Mesenchymal stem cell (in vitro differentiated cells and primary cell): ENCODE data around the gene EMP1.

ENCODE experiments used
- DNase-seq: peaks from one replicate; pipeline ENCODE4 v3.0.0-alpha.2; 2013
- H2AFZ ChIP-seq: one replicate; pipeline ENCODE4 v1.6.1; 2013; ENCODE audit warnings: low read depth, mild to moderate bottlenecking, control low read depth, inconsistent platforms, low read length, moderate library complexity
- H2AK5ac ChIP-seq: 2 replicates; pipeline ENCODE4 v1.6.1; 2013; ENCODE audit warnings: low read length, moderate library complexity, mild to moderate bottlenecking, inconsistent platforms; ENCODE audit not compliant: severe bottlenecking
- H2BK120ac ChIP-seq: one replicate; pipeline ENCODE4 v1.6.1; 2013; ENCODE audit warnings: low read depth, mild to moderate bottlenecking, inconsistent platforms, low read length, moderate library complexity
- H2BK12ac ChIP-seq, 2 experiments: one replicate each; pipeline ENCODE4 v1.6.1; 2013; ENCODE audit warnings: inconsistent platforms in 2 of 2, low read length in 2 of 2, mild to moderate bottlenecking in 2 of 2, moderate library complexity in 2 of 2, control low read depth in 1 of 2
- H2BK15ac ChIP-seq: one replicate; pipeline ENCODE4 v1.6.1; 2013; ENCODE audit warnings: mild to moderate bottlenecking, low read depth, inconsistent platforms; ENCODE audit not compliant: poor library complexity, severe bottlenecking
- H2BK5ac ChIP-seq: 2 replicates; pipeline ENCODE4 v1.6.1; 2013; ENCODE audit warnings: low read depth, mild to moderate bottlenecking, low read length, control low read depth, inconsistent platforms; ENCODE audit not compliant: poor library complexity, severe bottlenecking
- H3K14ac ChIP-seq, 2 experiments: one replicate each; pipeline ENCODE4 v1.6.1; 2013; ENCODE audit warnings: inconsistent platforms in 2 of 2, low read length in 2 of 2, control low read depth in 1 of 2, mild to moderate bottlenecking in 1 of 2, moderate library complexity in 1 of 2
- H3K18ac ChIP-seq, 2 experiments: one replicate each; pipeline ENCODE4 v1.6.1; 2013; ENCODE audit warnings: inconsistent platforms in 2 of 2, low read length in 2 of 2, control low read depth in 1 of 2, low read depth in 1 of 2, mild to moderate bottlenecking in 1 of 2
- H3K23ac ChIP-seq, 2 experiments: one replicate each; pipeline ENCODE4 v1.6.1; 2013; ENCODE audit warnings: inconsistent platforms in 2 of 2, low read length in 2 of 2, mild to moderate bottlenecking in 2 of 2, moderate library complexity in 2 of 2, control low read depth in 1 of 2
- H3K27ac ChIP-seq: 2 replicates; pipeline ENCODE4 v1.5.1; 2013; ENCODE audit warnings: mild to moderate bottlenecking, moderate library complexity, low read length, control low read depth, inconsistent platforms; ENCODE audit not compliant: poor library complexity, severe bottlenecking
- H3K27me3 ChIP-seq, 2 experiments: 2 replicates each; pipeline versions ENCODE4 v1.6.1 to v1.7.0; 2013; ENCODE audit warnings: low read length in 2 of 2, mild to moderate bottlenecking in 2 of 2, moderate library complexity in 2 of 2, control low read depth in 1 of 2, inconsistent platforms in 1 of 2; ENCODE audit not compliant: control insufficient read depth in 1 of 2, insufficient read depth in 1 of 2
- H3K36me3 ChIP-seq, 2 experiments: 2 replicates each; pipeline versions ENCODE4 v1.6.1 to v1.7.0; 2013; ENCODE audit warnings: low read length in 2 of 2, control low read depth in 1 of 2, inconsistent platforms in 1 of 2, low read depth in 1 of 2, mild to moderate bottlenecking in 1 of 2; ENCODE audit not compliant: insufficient read depth in 2 of 2, control insufficient read depth in 1 of 2
- H3K4ac ChIP-seq, 2 experiments: one replicate each; pipeline ENCODE4 v1.6.1; 2013; ENCODE audit warnings: inconsistent platforms in 2 of 2, low read length in 2 of 2, mild to moderate bottlenecking in 2 of 2, moderate library complexity in 2 of 2, control low read depth in 1 of 2, low read depth in 1 of 2
- H3K4me1 ChIP-seq: 2 replicates; pipeline ENCODE4 v1.6.1; 2013; ENCODE audit warnings: low read depth, low read length, control low read depth; ENCODE audit not compliant: control insufficient read depth, insufficient read depth
- H3K4me2 ChIP-seq: 2 replicates; pipeline ENCODE4 v1.6.1; 2013; ENCODE audit warnings: low read length, mild to moderate bottlenecking, inconsistent platforms; ENCODE audit not compliant: poor library complexity, severe bottlenecking
- H3K4me3 ChIP-seq, 2 experiments: 2 replicates each; pipeline versions ENCODE4 v1.5.1 to v1.7.0; 2013; ENCODE audit warnings: low read length in 2 of 2, mild to moderate bottlenecking in 2 of 2, control low read depth in 1 of 2, low read depth in 1 of 2; ENCODE audit not compliant: insufficient read depth in 1 of 2
- H3K79me1 ChIP-seq: replicated peaks from 2 replicates; pipeline ENCODE4 v1.6.1; 2013; ENCODE audit warnings: mild to moderate bottlenecking, control low read depth, low read length, inconsistent platforms; ENCODE audit not compliant: poor library complexity, severe bottlenecking
- H3K9ac ChIP-seq: 2 replicates; pipeline ENCODE4 v1.7.0; 2013; ENCODE audit warnings: mild to moderate bottlenecking, low read length, moderate library complexity
- H3K9me3 ChIP-seq: 2 replicates; pipeline ENCODE4 v1.7.0; 2013; ENCODE audit warnings: mild to moderate bottlenecking, low read length; ENCODE audit not compliant: control insufficient read depth
- H4K8ac ChIP-seq: one replicate; pipeline ENCODE4 v1.6.1; 2013; ENCODE audit warnings: inconsistent platforms, mild to moderate bottlenecking, low read length, moderate library complexity
- H4K91ac ChIP-seq: one replicate; pipeline ENCODE4 v1.6.1; 2013; ENCODE audit warnings: mild to moderate bottlenecking, low read length, inconsistent platforms
- WGBS: methylation state at CpG from one replicate; pipeline ENCODE4 v1.1.7; 2013; ENCODE audit warnings: mixed read lengths; 5-methylcytosine and 5-hydroxymethylcytosine counted together

The EMP1 gene

GRCh38 chr12:13220838-13221237 is 24.3 kb downstream of the EMP1 start:
- Histone ChIP-seq H3K4me1 (peaks cover 3% of the 10 kb centered on the region), H3K79me1 (no peaks in the 10 kb centered on the region), H3K36me3 (peaks cover 0 to 39% of the 10 kb centered on the region in 2 experiments), H3K9ac (no peak overlapping the region), H3K23ac (no peak overlapping the region), H3K4me3 (no peak overlapping the region), H2BK12ac (no peak overlapping the region), H3K4me2 (no peak overlapping the region), H4K8ac (no peak overlapping the region), H2AFZ (no peak overlapping the region), H3K18ac (no peak overlapping the region), H3K27ac (no peak overlapping the region), H2BK15ac (no peak overlapping the region), H3K4ac (no peak overlapping the region), H4K91ac (no peak overlapping the region), H3K9me3 (no peaks in the 10 kb centered on the region), H3K27me3 (no peaks in the 10 kb centered on the region), H2AK5ac (no peak overlapping the region), H2BK5ac (no peak overlapping the region), H3K14ac (no peak overlapping the region), H2BK120ac (no peak overlapping the region)
- DNase-seq: no peak
- 87% methylated on average over 3 of the region's 3 CpGs for WGBS

GRCh38 chr12:13222076-13222475 is 25.6 kb downstream of the EMP1 start:
- Histone ChIP-seq H3K9me3 (no peaks in the 10 kb centered on the region), H4K91ac (no peak overlapping the region), H3K36me3 (peaks cover 0 to 26% of the 10 kb centered on the region in 2 experiments), H2BK15ac (no peak overlapping the region), H2BK12ac (peak overlapping the region in 1 of 2 experiments; percentile 34), H3K9ac (peak overlapping the region; percentile 68), H2AK5ac (peak overlapping the region; percentile 41), H3K79me1 (no peaks in the 10 kb centered on the region), H2AFZ (no peak overlapping the region), H2BK120ac (no peak overlapping the region), H3K23ac (peak overlapping the region in 1 of 2 experiments; percentile 31), H3K4me2 (no peak overlapping the region), H3K4me1 (peaks cover 3% of the 10 kb centered on the region), H4K8ac (peak overlapping the region; percentile 69), H3K27me3 (no peaks in the 10 kb centered on the region), H3K27ac (no peak overlapping the region), H3K4ac (no peak overlapping the region), H3K18ac (peak overlapping the region in 1 of 2 experiments; percentile 29), H2BK5ac (no peak overlapping the region), H3K14ac (no peak overlapping the region), H3K4me3 (no peak overlapping the region)
- WGBS: 86% methylated on average over 4 of the region's 5 CpGs
- no peak for DNase-seq

GRCh38 chr12:13223179-13223804 is 26.8 kb downstream of the EMP1 start:
- no peak overlapping the region for H2BK15ac ChIP-seq
- no peak overlapping the region for H3K23ac ChIP-seq
- H3K9me3 ChIP-seq: no peaks in the 10 kb centered on the region
- H2BK120ac ChIP-seq: no peak overlapping the region
- H3K4me1 ChIP-seq: peaks cover 3% of the 10 kb centered on the region
- no peak overlapping the region for H2BK12ac ChIP-seq
- no peaks in the 10 kb centered on the region for H3K27me3 ChIP-seq
- no peak overlapping the region for H3K4ac ChIP-seq
- H3K79me1 ChIP-seq: no peaks in the 10 kb centered on the region
- 93% methylated on average over 3 of the region's 5 CpGs for WGBS
- DNase-seq: peak; percentile 76
- H2BK5ac ChIP-seq: no peak overlapping the region
- no peak overlapping the region for H4K8ac ChIP-seq
- H2AK5ac ChIP-seq: no peak overlapping the region
- no peak overlapping the region for H3K4me2 ChIP-seq
- no peak overlapping the region for H3K18ac ChIP-seq
- H3K9ac ChIP-seq: peak overlapping the region; percentile 68
- no peak overlapping the region for H3K27ac ChIP-seq
- H3K14ac ChIP-seq: no peak overlapping the region
- no peak overlapping the region for H2AFZ ChIP-seq
- no peak overlapping the region for H4K91ac ChIP-seq
- H3K36me3 ChIP-seq: peaks cover 0 to 15% of the 10 kb centered on the region in 2 experiments
- no peak overlapping the region for H3K4me3 ChIP-seq

DNA sequence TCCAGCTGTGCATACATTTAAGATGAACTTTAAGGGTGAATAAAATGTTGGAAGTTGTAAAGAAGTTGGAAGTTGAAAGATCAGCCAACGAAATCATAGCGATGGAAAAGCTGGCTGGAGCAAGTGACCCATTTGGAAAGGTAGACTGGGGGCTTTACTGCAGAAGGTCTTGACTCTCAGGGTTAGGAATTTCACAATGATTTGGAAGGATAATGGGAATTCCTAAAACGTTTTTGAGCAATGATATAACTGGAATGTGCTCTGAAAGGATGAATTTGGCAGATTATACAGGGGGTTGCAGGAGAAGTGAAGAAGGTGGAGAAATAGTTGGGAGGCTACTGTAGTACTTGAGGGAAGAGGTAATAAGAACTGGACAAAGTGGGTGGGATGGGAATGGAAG is 27.4 kb downstream of the EMP1 start:
- H4K8ac ChIP-seq: no peak overlapping the region
- H2BK120ac ChIP-seq: no peak overlapping the region
- H3K4me1 ChIP-seq: peaks cover 3% of the 10 kb centered on the region
- no peak for DNase-seq
- H3K79me1 ChIP-seq: no peaks in the 10 kb centered on the region
- H3K27me3 ChIP-seq: no peaks in the 10 kb centered on the region
- H3K23ac ChIP-seq: no peak overlapping the region
- H2BK5ac ChIP-seq: no peak overlapping the region
- no peak overlapping the region for H2AK5ac ChIP-seq
- H4K91ac ChIP-seq: no peak overlapping the region
- H3K18ac ChIP-seq: no peak overlapping the region
- H3K4me3 ChIP-seq: no peak overlapping the region
- no peak overlapping the region for H3K4me2 ChIP-seq
- no peak overlapping the region for H2BK15ac ChIP-seq
- 47% methylated on average over 3 of the region's 3 CpGs for WGBS
- H3K36me3 ChIP-seq: peaks cover 0 to 8% of the 10 kb centered on the region in 2 experiments
- no peak overlapping the region for H3K4ac ChIP-seq
- no peak overlapping the region for H3K27ac ChIP-seq
- peak overlapping the region; percentile 68 for H3K9ac ChIP-seq
- no peaks in the 10 kb centered on the region for H3K9me3 ChIP-seq
- no peak overlapping the region for H2AFZ ChIP-seq
- no peak overlapping the region for H3K14ac ChIP-seq
- no peak overlapping the region for H2BK12ac ChIP-seq
